HepG2 (cell line): ENCODE measurements around the gene RELL2. TPM values are rescaled to one million over a fixed set of nuclear protein-coding genes. Genes with fewer than 3 reads are reported as not detected.

Source experiments
- AKNA ChIP-seq: sonication (generic); formaldehyde crosslinking; IDR thresholded peaks from 2 replicates; pipeline ENCODE4 v1.4.0; 2020; ENCODE audit warnings: missing genetic modification reagents, borderline replicate concordance
- CREB3 ChIP-seq: sonication (generic); formaldehyde crosslinking; IDR thresholded peaks from 2 replicates; pipeline ENCODE4 v1.5.0; 2020; ENCODE audit warnings: missing genetic modification reagents
- LRRFIP1 ChIP-seq: sonication (generic); formaldehyde crosslinking; conservative IDR thresholded peaks from 2 replicates; pipeline ENCODE4 v1.4.0; 2020; ENCODE audit warnings: missing genetic modification reagents
- MXD1 ChIP-seq: sonication (generic); formaldehyde crosslinking; IDR thresholded peaks from 2 replicates; pipeline ENCODE4 v1.4.0; 2020; ENCODE audit warnings: mild to moderate bottlenecking, missing genetic modification reagents
- MYNN ChIP-seq: sonication (generic); formaldehyde crosslinking; IDR thresholded peaks from 2 replicates; pipeline ENCODE4 v1.4.0; 2020; ENCODE audit warnings: mild to moderate bottlenecking, low read depth, missing genetic modification reagents
- RFX5 ChIP-seq: IDR thresholded peaks from 2 replicates; pipeline ENCODE4 v1.6.1; 2011; ENCODE audit warnings: low read depth, low read length, improper control_type of control experiment
- SMAD1 ChIP-seq: sonication (generic); formaldehyde crosslinking; IDR thresholded peaks from 2 replicates; pipeline ENCODE4 v1.4.0; 2020; ENCODE audit warnings: missing genetic modification reagents, low read depth, mild to moderate bottlenecking, borderline replicate concordance
- ZFYVE20 ChIP-seq: sonication (generic); formaldehyde crosslinking; IDR thresholded peaks from 2 replicates; pipeline ENCODE4 v1.8.0; 2023; ENCODE audit warnings: low read depth, mild to moderate bottlenecking, moderate library complexity, missing genetic modification reagents, borderline replicate concordance
- ZNF225 ChIP-seq: sonication (generic); formaldehyde crosslinking; IDR thresholded peaks from 2 replicates; pipeline ENCODE4 v1.4.0; 2020; ENCODE audit warnings: mild to moderate bottlenecking, missing genetic modification reagents
- polyA plus RNA-seq, 8 experiments: library from polyadenylated mRNA; depleted of rRNA in 3 of 8; stranded (reverse) in 7 of 8; unstranded in 1 of 8; fragments of >200 nt; fragmentation: Illumina TruSeq in 4 of 8; extraction: Trizol in 4 of 8; gene quantifications; 2 replicates each; pipeline versions ENCODE4 v1.2.1 to v1.2.3, GENCODE V29; 2011 to 2016; ENCODE audit warnings: low read depth in 4 of 8, missing spikeins in 1 of 8, mixed read lengths in 1 of 8; ENCODE audit not compliant: insufficient read depth in 1 of 8
- total RNA-seq, 5 experiments: library from RNA; depleted of rRNA; stranded (reverse); fragments of >200 nt; fragmentation: Illumina TruSeq; extraction: Trizol; gene quantifications; 2 replicates each; pipeline ENCODE4 v1.2.3, GENCODE V29; 2016; ENCODE audit warnings: low read depth in 1 of 5
- TF ChIP-seq, protein P1 (sequence below): sonication (generic); formaldehyde crosslinking; IDR thresholded peaks from 2 replicates; pipeline ENCODE4 v1.8.0; 2022; ENCODE audit warnings: missing genetic modification reagents, low read depth, mild to moderate bottlenecking, borderline replicate concordance
- TF ChIP-seq, protein P2 (sequence below): IDR thresholded peaks from 2 replicates; pipeline ENCODE4 v1.6.1; 2016; ENCODE audit warnings: missing compliant biosample characterization, missing genetic modification reagents, borderline replicate concordance
- TF ChIP-seq, protein P3 (sequence below): IDR thresholded peaks from 2 replicates; pipeline ENCODE4 v1.6.1; 2012; ENCODE audit warnings: low read depth, low read length, improper control_type of control experiment

The RELL2 gene
- total and polyA plus RNA-seq, 2 of the 13 experiments (the other 11 are each of a cell fraction or from before 2014, with no cell fraction given): 6.4 to 8.3 TPM

GRCh38 chr5:141618804-141619554 is 17.8 kb upstream of the RELL2 start, which contains the start of gene DIAPH1 (continued):
- TF ChIP-seq MXD1: peak; percentile 97
- TF ChIP-seq LRRFIP1: 0 out of 2 replicates have a peak, but pooled peaks have one; percentile 44
- no peak; the same call in 1 of the 2 replicates for TF ChIP-seq CREB3
- TF ChIP-seq MYNN: no peak; the same call in 1 of the 2 replicates
- TF ChIP-seq AKNA (CRISPR knock-in tag): no peak
- no peak for TF ChIP-seq RFX5
- TF ChIP-seq, protein P1, sequence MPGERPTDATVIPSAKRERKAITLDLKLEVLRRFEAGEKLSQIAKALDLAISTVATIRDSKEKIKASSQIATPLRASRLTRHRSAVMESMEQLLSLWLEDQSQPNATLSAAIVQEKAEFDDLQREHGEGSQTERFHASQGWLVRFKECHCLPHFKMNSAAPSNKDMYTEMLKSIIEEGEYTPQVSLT (CRISPR knock-in tag): no peak; the same call in 1 of the 2 replicates
- peak; percentile 96; the same call in 1 of the 2 replicates for TF ChIP-seq SMAD1 (CRISPR knock-in tag)
- TF ChIP-seq, protein P2, sequence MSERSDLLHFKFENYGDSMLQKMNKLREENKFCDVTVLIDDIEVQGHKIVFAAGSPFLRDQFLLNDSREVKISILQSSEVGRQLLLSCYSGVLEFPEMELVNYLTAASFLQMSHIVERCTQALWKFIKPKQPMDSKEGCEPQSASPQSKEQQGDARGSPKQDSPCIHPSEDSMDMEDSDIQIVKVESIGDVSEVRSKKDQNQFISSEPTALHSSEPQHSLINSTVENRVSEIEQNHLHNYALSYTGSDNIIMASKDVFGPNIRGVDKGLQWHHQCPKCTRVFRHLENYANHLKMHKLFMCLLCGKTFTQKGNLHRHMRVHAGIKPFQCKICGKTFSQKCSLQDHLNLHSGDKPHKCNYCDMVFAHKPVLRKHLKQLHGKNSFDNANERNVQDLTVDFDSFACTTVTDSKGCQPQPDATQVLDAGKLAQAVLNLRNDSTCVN (CRISPR knock-in tag): peak; percentile 38; the same call in 1 of the 2 replicates
- TF ChIP-seq, protein P3, sequence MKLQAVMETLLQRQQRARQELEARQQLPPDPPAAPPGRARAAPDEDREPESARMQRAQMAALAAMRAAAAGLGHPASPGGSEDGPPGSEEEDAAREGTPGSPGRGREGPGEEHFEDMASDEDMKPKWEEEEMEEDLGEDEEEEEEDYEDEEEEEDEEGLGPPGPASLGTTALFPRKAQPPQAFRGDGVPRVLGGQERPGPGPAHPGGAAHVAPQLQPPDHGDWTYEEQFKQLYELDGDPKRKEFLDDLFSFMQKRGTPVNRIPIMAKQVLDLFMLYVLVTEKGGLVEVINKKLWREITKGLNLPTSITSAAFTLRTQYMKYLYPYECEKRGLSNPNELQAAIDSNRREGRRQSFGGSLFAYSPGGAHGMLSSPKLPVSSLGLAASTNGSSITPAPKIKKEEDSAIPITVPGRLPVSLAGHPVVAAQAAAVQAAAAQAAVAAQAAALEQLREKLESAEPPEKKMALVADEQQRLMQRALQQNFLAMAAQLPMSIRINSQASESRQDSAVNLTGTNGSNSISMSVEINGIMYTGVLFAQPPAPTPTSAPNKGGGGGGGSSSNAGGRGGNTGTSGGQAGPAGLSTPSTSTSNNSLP: no peak; the same call in 1 of the 2 replicates
- TF ChIP-seq ZNF225: no peak
- no peak for TF ChIP-seq ZFYVE20 (CRISPR knock-in tag)
